DOHH2 (cell line): ENCODE data around the gene CACNA2D1.

Experiments used
- H3F3A ChIP-seq: fragments of 200-600 bp; sonication (generic), shearing (Covaris generic); 2 replicates; pipeline ENCODE4 v1.6.0; 2016; ENCODE audit warnings: antibody characterized with exemption, mild to moderate bottlenecking; ENCODE audit not compliant: control insufficient read depth, insufficient read depth
- H3K27ac ChIP-seq: fragments of 200-600 bp; sonication (generic); 2 replicates; pipeline ENCODE4 v1.5.1; 2014; ENCODE audit warnings: low read depth, mild to moderate bottlenecking, low read length, moderate library complexity
- H3K27me3 ChIP-seq: fragments of 200-600 bp; sonication (generic); 2 replicates; pipeline ENCODE4 v1.6.1; 2014; ENCODE audit warnings: mild to moderate bottlenecking, low read length, mixed read lengths; ENCODE audit not compliant: control insufficient read depth
- H3K36me3 ChIP-seq: fragments of 200-600 bp; sonication (generic); 2 replicates; pipeline ENCODE4 v1.6.1; 2014; ENCODE audit warnings: mild to moderate bottlenecking, low read length, moderate library complexity, mixed read lengths; ENCODE audit not compliant: control insufficient read depth
- H3K4me1 ChIP-seq: fragments of 200-600 bp; sonication (generic); 2 replicates; pipeline ENCODE4 v1.6.1; 2014; ENCODE audit warnings: mild to moderate bottlenecking, low read length, mixed read lengths; ENCODE audit not compliant: control insufficient read depth
- H3K4me2 ChIP-seq: fragments of 200-600 bp; sonication (generic); 2 replicates; pipeline ENCODE4 v1.6.0; 2014; ENCODE audit warnings: mild to moderate bottlenecking, low read length, moderate library complexity
- H3K4me3 ChIP-seq: fragments of 200-600 bp; sonication (generic); 2 replicates; pipeline ENCODE4 v1.5.1; 2014; ENCODE audit warnings: mild to moderate bottlenecking, low read length, mixed read lengths
- H3K79me2 ChIP-seq: fragments of 200-600 bp; sonication (generic); 2 replicates; pipeline ENCODE4 v1.6.1; 2014; ENCODE audit warnings: mild to moderate bottlenecking, low read length, mixed read lengths; ENCODE audit not compliant: control insufficient read depth
- H3K9me2 ChIP-seq: fragments of 200-600 bp; sonication (generic); replicated peaks from 2 replicates; pipeline ENCODE4 v1.6.1; 2014; ENCODE audit warnings: mild to moderate bottlenecking, low read length, mixed read lengths; ENCODE audit not compliant: control insufficient read depth
- H3K9me3 ChIP-seq: fragments of 200-600 bp; sonication (generic); 2 replicates; pipeline ENCODE4 v1.6.1; 2014; ENCODE audit warnings: antibody characterized with exemption, low read length, mixed read lengths; ENCODE audit not compliant: control insufficient read depth, insufficient read depth
- H4K20me1 ChIP-seq: fragments of 200-600 bp; sonication (generic); 2 replicates; pipeline ENCODE4 v1.6.0; 2014; ENCODE audit warnings: low read depth, mild to moderate bottlenecking, antibody characterized with exemption, low read length, moderate library complexity; ENCODE audit not compliant: control insufficient read depth, insufficient read depth
- EZH2phosphoT487 ChIP-seq: fragments of 200-600 bp; sonication (generic); IDR thresholded peaks from 2 replicates; pipeline ENCODE4 v1.6.1; 2017; ENCODE audit warnings: borderline replicate concordance, mild to moderate bottlenecking, antibody characterized with exemption, low read length, moderate library complexity, mixed read lengths
- TF ChIP-seq, protein P1 (sequence below): fragments of 200-600 bp; sonication (generic); IDR thresholded peaks from one replicate; pipeline ENCODE4 v1.5.1; 2014; ENCODE audit warnings: antibody characterized with exemption, mild to moderate bottlenecking, low read depth, low read length; ENCODE audit not compliant: poor library complexity, severe bottlenecking

The CACNA2D1 gene

DNA sequence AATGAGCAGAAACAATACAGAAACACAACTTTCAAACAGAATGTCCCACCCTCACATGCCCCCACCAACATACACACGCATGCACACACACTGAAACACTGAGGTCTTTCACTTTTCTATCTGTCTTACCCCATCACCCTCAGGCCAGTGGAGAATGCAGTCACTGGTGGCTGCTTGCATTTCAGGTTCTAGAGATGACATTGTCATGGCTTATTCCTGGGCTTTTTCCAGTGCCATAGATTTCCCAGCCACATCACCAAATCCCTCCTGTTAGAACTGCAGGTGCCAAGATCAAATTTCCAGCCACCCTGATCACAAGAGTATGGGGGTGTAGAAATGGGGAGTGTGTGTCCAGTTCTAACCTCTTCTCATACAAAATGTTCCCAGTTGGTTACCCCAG is 68.4 kb downstream of the CACNA2D1 start:
- Histone ChIP-seq H3K36me3 (no peaks in the 10 kb centered on the region), H3K27me3 (no peaks in the 10 kb centered on the region), H3K9me3 (no peaks in the 10 kb centered on the region), H3K4me2 (no peak overlapping the region), H3F3A (no peaks in the 10 kb centered on the region), H3K27ac (no peak overlapping the region), H3K4me1 (no peaks in the 10 kb centered on the region), H4K20me1 (no peaks in the 10 kb centered on the region), H3K9me2 (no peaks in the 10 kb centered on the region), H3K79me2 (no peaks in the 10 kb centered on the region), H3K4me3 (no peak overlapping the region)
- TF ChIP-seq, protein P1, sequence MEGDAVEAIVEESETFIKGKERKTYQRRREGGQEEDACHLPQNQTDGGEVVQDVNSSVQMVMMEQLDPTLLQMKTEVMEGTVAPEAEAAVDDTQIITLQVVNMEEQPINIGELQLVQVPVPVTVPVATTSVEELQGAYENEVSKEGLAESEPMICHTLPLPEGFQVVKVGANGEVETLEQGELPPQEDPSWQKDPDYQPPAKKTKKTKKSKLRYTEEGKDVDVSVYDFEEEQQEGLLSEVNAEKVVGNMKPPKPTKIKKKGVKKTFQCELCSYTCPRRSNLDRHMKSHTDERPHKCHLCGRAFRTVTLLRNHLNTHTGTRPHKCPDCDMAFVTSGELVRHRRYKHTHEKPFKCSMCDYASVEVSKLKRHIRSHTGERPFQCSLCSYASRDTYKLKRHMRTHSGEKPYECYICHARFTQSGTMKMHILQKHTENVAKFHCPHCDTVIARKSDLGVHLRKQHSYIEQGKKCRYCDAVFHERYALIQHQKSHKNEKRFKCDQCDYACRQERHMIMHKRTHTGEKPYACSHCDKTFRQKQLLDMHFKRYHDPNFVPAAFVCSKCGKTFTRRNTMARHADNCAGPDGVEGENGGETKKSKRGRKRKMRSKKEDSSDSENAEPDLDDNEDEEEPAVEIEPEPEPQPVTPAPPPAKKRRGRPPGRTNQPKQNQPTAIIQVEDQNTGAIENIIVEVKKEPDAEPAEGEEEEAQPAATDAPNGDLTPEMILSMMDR: no peak
- no peak for TF ChIP-seq EZH2phosphoT487

GRCh38 chr7:82373926-82374635 is 69.5 kb downstream of the CACNA2D1 start:
- Histone ChIP-seq H3K4me2 (no peak overlapping the region), H3K36me3 (no peaks in the 10 kb centered on the region), H4K20me1 (no peaks in the 10 kb centered on the region), H3K4me3 (no peak overlapping the region), H3K79me2 (no peaks in the 10 kb centered on the region), H3K27ac (no peak overlapping the region), H3K27me3 (no peaks in the 10 kb centered on the region), H3K4me1 (no peaks in the 10 kb centered on the region), H3F3A (no peaks in the 10 kb centered on the region), H3K9me3 (no peaks in the 10 kb centered on the region), H3K9me2 (no peaks in the 10 kb centered on the region)
- no peak for TF ChIP-seq EZH2phosphoT487
- TF ChIP-seq, protein P1: no peak

- no peak overlapping the region for H3K4me3 ChIP-seq
- no peaks in the 10 kb centered on the region for H3K79me2 ChIP-seq
- H3K9me2 ChIP-seq: no peaks in the 10 kb centered on the region
- H3K27ac ChIP-seq: no peak overlapping the region
- H3F3A ChIP-seq: no peaks in the 10 kb centered on the region
- H3K27me3 ChIP-seq: no peaks in the 10 kb centered on the region
- H4K20me1 ChIP-seq: no peaks in the 10 kb centered on the region
- no peaks in the 10 kb centered on the region for H3K9me3 ChIP-seq
- H3K36me3 ChIP-seq: no peaks in the 10 kb centered on the region
- TF ChIP-seq, protein P1: no peak
- TF ChIP-seq EZH2phosphoT487: no peak
- H3K4me1 ChIP-seq: peaks cover 8% of the 10 kb centered on the region
- no peak overlapping the region for H3K4me2 ChIP-seq
Observed at GRCh38 chr7:82364671-82365070, 78.9 kb downstream of the CACNA2D1 start.
